IPS-11a (cell line): ENCODE measurements around the gene USP4.

Experiments used
- H3K4me3 ChIP-seq: one replicate; pipeline ENCODE4 v1.5.1; 2013; ENCODE audit warnings: low read depth, low read length, control low read depth

The USP4 gene

GRCh38 chr3:49339941-49340800 is at the start of gene USP4:
TSS of gene USP4 (minus strand) at chr3:49340053. CDS start at chr3:49340024, 29 bp downstream.
- peak within 1 kb of the TSS; percentile 70 for H3K4me3 ChIP-seq

GRCh38 chr3:49389297-49389696 is 49.4 kb upstream of the USP4 start:
- H3K4me3 ChIP-seq: no peak overlapping the region

GRCh38 chr3:49388289-49388820 is 48.5 kb upstream of the USP4 start:
- H3K4me3 ChIP-seq: no peak overlapping the region

GRCh38 chr3:49387721-49388120 is 47.9 kb upstream of the USP4 start:
- no peak overlapping the region for H3K4me3 ChIP-seq

GRCh38 chr3:49386056-49386756 is 46.4 kb upstream of the USP4 start:
- H3K4me3 ChIP-seq: no peak overlapping the region

GRCh38 chr3:49385617-49386016 is 45.8 kb upstream of the USP4 start:
- no peak overlapping the region for H3K4me3 ChIP-seq

GRCh38 chr3:49383387-49383786 is 43.5 kb upstream of the USP4 start:
- no peak overlapping the region for H3K4me3 ChIP-seq

GRCh38 chr3:49378249-49378895 is 38.5 kb upstream of the USP4 start:
- no peak overlapping the region for H3K4me3 ChIP-seq

GRCh38 chr3:49377483-49377882 is 37.6 kb upstream of the USP4 start:
- no peak overlapping the region for H3K4me3 ChIP-seq

GRCh38 chr3:49371946-49372345 is 32.1 kb upstream of the USP4 start:
- no peak overlapping the region for H3K4me3 ChIP-seq

GRCh38 chr3:49370585-49371290 is 30.9 kb upstream of the USP4 start:
- no peak overlapping the region for H3K4me3 ChIP-seq

- H3K4me3 ChIP-seq: no peak overlapping the region
These were observed 22.7 kb upstream of the USP4 start for GRCh38 chr3:49362561-49362960.

GRCh38 chr3:49359623-49360022 is 19.8 kb upstream of the USP4 start:
- H3K4me3 ChIP-seq: no peak overlapping the region

GRCh38 chr3:49358884-49359225 is 19.0 kb upstream of the USP4 start:
- peak overlapping the region; percentile 29 for H3K4me3 ChIP-seq

- peak within 1 kb of the TSS; percentile 66 for H3K4me3 ChIP-seq
These were observed 18.5 kb upstream of the USP4 start, which contains the start of gene GPX1 for GRCh38 chr3:49358217-49358883. TSS of gene GPX1 (minus strand) at chr3:49358353. CDS start at chr3:49358278, 75 bp downstream.

GRCh38 chr3:49357443-49358216 is 17.8 kb upstream of the USP4 start:
- peak overlapping the region; percentile 66 for H3K4me3 ChIP-seq

GRCh38 chr3:49357095-49357442 is 17.2 kb upstream of the USP4 start:
- H3K4me3 ChIP-seq: peak overlapping the region; percentile 66

- H3K4me3 ChIP-seq: no peak overlapping the region
These were observed 13.1 kb upstream of the USP4 start for GRCh38 chr3:49352890-49353421.

GRCh38 chr3:49352281-49352680 is 12.4 kb upstream of the USP4 start:
- no peak overlapping the region for H3K4me3 ChIP-seq
